OCI-LY3 (cell line): ENCODE data around the gene EML3.

Experiments used
- CTCF ChIP-seq: fragments of 200-600, 300-600 bp; sonication (generic); IDR thresholded peaks from 2 replicates; pipeline ENCODE4 v1.5.1; 2014; ENCODE audit warnings: antibody characterized with exemption, low read length, low read depth
- EZH2phosphoT487 ChIP-seq: fragments of 200-600 bp; shearing (Covaris generic); IDR thresholded peaks from 2 replicates; pipeline ENCODE4 v1.6.1; 2018; ENCODE audit warnings: antibody characterized with exemption, mixed run types, low read depth

- TF ChIP-seq CTCF, result no peak
- TF ChIP-seq EZH2phosphoT487, result no peak
These were observed 34.0 kb downstream of the EML3 start for GRCh38 chr11:62578541-62578940.
